M059J (cell line): ENCODE measurements around the gene PRDX5. TPM values are rescaled to one million over a fixed set of nuclear protein-coding genes. Genes with fewer than 3 reads are reported as not detected.

Experiments used
- DNase-seq: peaks from one replicate; pipeline ENCODE4 v3.0.0-alpha.2; 2012; ENCODE audit warnings: low read depth
- total RNA-seq: library from RNA; depleted of rRNA; stranded (reverse); fragments of >200 nt; shearing (Covaris generic); gene quantifications from 2 replicates; pipeline ENCODE4 v1.2.3, GENCODE V29; 2014

Gene PRDX5
- total RNA-seq, 1 experiment from 2014 or later: 260 TPM

DNA sequence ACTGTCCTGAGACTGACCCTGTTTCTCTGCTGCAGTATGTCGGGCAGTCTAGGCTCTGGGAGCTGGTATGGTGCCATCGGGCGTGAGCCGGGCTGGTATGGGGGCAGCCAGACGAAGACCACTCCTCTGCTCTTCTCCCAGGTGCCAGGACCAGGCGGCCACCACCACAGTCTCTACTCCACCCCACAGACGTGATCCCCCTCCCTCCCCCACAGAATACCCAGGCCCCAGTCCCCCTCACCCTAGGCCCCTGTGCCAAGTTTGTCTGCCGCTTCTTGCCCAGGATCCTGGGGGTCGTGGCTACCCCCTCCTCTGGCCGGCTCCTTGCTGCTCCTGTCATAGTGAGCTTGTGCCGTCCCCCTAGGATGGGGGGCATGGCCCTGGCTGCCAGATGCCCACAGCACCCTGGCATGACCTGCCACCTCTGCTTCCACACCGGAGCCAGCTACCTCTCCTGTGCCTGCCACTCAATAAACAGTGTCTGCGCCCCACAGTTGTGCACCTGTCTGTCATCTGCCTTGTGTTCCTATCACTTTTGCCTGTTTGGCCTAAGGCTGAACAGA is 28.8 kb upstream of the PRDX5 start:
- DNase-seq: no peak

DNA sequence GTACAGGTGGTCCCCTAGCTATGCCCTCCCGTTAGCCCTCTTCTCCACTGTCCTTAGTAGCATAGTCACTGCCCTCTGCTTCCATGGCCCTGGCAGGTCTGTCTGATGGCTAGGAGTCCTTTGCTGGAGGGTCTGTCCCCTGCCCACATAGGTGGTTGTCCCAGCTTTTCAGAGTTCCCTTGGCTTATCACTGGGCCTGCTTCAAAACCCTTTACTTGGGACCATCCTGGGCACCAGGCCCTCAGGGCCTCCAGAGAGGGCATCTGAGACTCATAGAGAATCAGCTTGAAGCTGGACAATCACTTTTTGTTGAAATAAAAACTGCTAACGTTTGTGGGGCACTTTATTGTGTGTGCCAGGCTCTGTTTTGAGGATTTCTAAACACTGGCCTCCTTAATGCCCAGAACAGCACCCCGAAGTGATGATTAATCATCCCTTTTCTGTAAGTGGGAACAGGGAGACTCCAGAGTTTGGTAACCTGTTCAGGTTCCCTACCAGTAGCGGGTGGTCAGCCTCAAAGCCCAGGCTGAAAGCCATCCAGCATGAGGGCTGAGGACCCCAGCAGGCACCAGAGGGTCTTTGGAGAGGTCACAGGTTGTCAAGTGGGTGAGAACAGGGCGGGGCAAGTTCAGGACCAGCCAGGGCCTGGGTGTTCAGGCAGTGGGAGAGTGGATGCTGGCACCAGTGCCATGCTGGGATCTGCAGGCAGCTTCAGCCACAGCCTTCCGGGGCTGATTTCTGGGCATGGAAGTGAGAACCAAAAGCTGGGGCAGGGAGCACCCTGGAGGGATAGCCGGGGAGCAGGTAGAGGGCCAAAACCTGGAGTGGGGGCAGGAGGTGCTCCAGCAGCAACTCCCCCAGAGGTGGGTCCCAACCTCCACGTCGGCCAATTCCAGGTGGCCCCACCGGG is 27.3 kb upstream of the PRDX5 start:
- DNase-seq: no peak

DNA sequence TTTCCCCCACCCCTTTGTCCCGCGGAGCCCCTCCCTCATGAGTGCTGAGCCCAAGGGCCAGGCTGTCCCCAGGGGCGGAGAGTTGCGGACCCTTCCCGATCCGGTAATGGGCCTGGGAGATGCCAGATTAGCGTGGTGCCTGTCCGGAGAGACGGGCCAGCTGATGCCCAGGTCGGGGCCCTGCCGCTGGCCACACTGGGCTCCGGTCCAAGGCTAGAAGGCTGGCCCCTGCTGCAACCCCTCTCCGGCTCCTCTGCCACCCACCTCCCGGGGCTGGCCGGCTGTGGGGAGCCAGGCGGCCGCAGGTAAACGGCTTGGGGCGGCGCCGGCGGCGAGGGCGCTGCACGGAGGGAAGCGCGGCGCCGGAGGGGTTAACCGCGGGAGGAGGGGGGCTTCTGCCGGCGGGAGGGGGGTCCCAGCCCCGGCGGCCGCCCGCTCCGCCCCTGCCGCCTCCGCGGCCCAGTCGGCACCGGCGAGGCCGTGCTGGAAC is 26.6 kb upstream of the PRDX5 start, which contains the start of gene KCNK4:
Gene KCNK4 (plus strand): TSS at position 41 of the 490 bp plus-strand sequence. CDS start 1,717 bp downstream, outside the sequence.
- DNase-seq: no peak

- no peak for DNase-seq
Measured at GRCh38 chr11:64291752-64292459, 26.0 kb upstream of the PRDX5 start.

DNA sequence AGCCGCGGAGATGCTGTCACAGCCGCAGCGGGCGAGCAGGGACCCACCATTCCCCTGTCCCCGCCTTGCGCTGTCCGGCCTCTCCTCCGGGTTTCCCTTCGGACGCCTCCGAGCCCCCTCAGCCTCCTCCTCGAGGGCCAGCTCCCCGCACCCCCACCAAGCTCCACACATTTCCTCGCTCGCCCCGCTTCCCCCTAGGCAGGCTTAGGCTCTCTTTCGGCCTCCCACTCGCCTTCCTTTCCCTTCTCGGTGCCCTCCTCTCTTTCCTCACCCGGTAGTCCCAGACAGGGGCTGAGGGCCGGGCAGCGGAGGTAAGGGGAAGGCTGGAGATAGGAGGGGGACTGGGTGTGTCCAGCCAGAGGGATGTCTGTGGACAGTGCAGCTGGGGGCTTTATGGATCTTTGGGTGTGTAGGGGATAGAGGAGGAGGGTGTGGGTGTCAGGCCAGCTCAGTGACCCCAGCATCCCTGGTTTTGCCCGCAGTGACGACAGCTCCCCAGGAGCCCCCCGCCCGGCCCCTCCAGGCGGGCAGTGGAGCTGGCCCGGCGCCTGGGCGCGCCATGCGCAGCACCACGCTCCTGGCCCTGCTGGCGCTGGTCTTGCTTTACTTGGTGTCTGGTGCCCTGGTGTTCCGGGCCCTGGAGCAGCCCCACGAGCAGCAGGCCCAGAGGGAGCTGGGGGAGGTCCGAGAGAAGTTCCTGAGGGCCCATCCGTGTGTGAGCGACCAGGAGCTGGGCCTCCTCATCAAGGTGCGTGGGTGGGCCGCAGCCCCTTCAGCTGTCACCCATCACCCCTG is 25.3 kb upstream of the PRDX5 start:
- DNase-seq: no peak

- no peak for DNase-seq
Measured at GRCh38 chr11:64294774-64295173, 23.1 kb upstream of the PRDX5 start.

GRCh38 chr11:64295760-64296159 is 22.2 kb upstream of the PRDX5 start:
- no peak for DNase-seq

- DNase-seq: no peak
Measured at GRCh38 chr11:64296236-64296635, 21.7 kb upstream of the PRDX5 start.

DNA sequence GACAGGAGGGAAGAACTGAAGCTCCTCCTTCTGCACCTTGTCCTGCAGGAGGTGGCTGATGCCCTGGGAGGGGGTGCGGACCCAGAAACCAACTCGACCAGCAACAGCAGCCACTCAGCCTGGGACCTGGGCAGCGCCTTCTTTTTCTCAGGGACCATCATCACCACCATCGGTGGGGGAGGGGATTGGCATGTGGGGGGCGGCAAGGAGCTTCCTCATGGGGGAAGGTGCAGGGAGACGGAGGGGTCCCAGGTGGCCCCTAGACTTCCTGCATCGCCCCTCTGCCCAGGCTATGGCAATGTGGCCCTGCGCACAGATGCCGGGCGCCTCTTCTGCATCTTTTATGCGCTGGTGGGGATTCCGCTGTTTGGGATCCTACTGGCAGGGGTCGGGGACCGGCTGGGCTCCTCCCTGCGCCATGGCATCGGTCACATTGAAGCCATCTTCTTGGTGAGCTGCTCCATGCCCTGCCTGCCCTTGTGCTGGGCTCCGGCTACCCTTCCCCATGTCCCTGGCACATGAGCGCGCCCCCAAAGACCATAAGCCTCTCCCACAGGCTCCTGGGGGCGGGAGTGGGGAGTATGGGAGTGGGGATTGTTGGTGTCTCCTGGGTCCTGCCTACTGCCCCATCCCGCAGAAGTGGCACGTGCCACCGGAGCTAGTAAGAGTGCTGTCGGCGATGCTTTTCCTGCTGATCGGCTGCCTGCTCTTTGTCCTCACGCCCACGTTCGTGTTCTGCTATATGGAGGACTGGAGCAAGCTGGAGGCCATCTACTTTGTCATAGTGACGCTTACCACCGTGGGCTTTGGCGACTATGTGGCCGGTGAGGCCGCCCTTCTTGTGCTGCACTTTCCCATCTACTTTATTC is 20.9 kb upstream of the PRDX5 start:
- DNase-seq: no peak

GRCh38 chr11:64297699-64298358 is 20.1 kb upstream of the PRDX5 start:
- DNase-seq: no peak

DNA sequence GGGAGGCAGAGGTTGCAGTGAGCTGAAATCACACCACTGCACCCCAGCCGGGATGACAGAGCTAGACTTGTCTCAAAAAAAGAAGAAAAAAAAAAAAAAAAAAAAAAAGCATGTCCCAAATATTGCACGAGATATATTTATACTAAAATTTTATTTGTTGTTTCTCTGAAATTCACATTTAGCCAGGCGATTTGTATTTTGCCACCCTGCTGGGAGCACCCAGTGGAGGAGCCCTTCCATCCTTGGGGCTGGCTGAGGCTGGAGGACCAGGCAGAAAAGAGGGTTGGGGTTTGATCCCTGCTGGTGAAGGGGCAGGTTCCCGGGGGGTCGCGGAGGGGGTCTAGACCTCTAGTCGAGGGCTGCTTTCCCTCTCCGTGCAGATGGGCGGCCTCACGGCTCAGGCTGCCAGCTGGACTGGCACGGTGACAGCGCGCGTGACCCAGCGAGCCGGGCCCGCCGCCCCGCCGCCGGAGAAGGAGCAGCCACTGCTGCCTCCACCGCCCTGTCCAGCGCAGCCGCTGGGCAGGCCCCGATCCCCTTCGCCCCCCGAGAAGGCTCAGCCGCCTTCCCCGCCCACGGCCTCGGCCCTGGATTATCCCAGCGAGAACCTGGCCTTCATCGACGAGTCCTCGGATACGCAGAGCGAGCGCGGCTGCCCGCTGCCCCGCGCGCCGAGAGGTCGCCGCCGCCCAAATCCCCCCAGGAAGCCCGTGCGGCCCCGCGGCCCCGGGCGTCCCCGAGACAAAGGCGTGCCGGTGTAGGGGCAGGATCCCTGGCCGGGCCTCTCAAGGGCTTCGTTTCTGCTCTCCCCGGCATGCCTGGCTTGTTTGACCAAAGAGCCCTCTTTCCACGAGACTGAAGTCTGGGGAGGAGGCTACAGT is 18.7 kb upstream of the PRDX5 start:
- DNase-seq: peak; percentile 25

- DNase-seq: no peak
Measured at GRCh38 chr11:64299847-64300648, 17.9 kb upstream of the PRDX5 start, which contains the start of gene CATSPERZ. Gene CATSPERZ, plus strand, starts transcription at chr11:64300358. Its CDS starts 53 bp downstream, at chr11:64300411.

DNA sequence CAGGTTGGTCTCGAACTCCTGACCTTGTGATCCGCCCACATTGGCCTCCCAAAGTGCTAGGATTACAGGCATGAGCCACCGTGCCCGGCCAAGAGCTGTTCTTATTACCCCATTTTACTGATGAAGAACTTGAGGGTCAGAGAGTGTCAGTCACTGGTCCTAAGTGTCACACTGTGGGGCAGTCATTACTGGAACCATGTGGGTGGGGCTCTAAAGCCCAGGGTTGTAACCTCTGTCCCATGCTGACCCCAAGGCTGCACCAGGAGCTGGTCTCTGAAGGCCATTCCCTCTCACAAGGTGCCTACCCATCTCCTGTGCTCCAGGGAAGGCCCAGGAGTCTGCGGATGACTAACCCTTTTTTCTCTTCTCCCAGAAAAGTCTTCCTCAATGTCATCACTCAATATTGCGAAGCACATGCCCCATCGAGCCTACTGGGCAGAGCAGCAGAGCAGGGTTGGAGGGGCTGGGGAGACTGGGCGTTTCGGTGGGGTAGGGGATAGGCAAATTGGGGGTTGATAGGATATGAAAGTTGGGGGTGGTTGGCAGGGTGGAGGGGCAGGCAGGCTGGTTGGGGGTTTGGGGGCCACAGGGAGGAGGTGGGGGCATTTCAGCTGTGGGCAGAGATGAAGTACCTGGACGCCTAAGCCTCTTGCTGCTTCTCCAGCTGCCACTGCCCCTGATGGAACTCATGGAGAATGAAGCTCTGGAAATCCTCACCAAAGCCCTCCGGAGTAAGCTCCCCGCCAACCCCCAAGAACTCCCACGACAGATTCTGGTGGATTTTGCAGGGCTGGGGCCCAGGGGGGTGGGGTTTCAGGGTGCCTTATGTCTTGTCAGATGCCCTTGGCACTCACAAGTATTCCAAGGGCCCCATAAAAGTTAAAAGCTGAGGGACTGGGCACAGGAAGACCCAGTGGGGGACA is 14.6 kb upstream of the PRDX5 start:
- no peak for DNase-seq

- no peak for DNase-seq
Measured at GRCh38 chr11:64304032-64304315, 13.9 kb upstream of the PRDX5 start.

GRCh38 chr11:64304316-64305072 is 13.4 kb upstream of the PRDX5 start:
- DNase-seq: peak; percentile 89

- peak; percentile 97 for DNase-seq
Measured at GRCh38 chr11:64305075-64305690, 12.7 kb upstream of the PRDX5 start, which contains the start of gene ESRRA. Gene ESRRA, plus strand, starts transcription at chr11:64305524. Its CDS starts 1,656 bp downstream, at chr11:64307180.
